ENCODE data around the gene SGMS2. TPM values are rescaled to one million over a fixed set of nuclear protein-coding genes. Genes with fewer than 3 reads are reported as not detected.

The SGMS2 gene
- total and polyA plus RNA-seq, 9 of the 15 experiments (the other 6 are each of a cell fraction or from before 2014, with no cell fraction given) = 0.07 to 0.25 (median 0.11) TPM; not detected in 5

- TF ChIP-seq THAP12 (CRISPR knock-in tag; IDR thresholded peaks at IDR 0.05) (no peak), CTBP1 (IDR thresholded peaks at IDR 0.05; ENCODE audit: borderline replicate concordance) (peak; percentile 25; the same call in 1 of the 2 replicates), FOXJ2 (tag; IDR thresholded peaks at IDR 0.05) (no peak), DACH1 (IDR thresholded peaks at IDR 0.05; ENCODE audit: partially characterized antibody) (no peak), RBFOX2 (IDR thresholded peaks at IDR 0.05; ENCODE audit: low read depth, low read length) (peak; percentile 40; the same call in 1 of the 2 replicates), THRB (CRISPR knock-in tag; conservative IDR thresholded peaks at IDR 0.05) (no peak), MEIS2 (IDR thresholded peaks at IDR 0.05; ENCODE audit: partially characterized antibody) (peak; percentile 2), ZNF253 (CRISPR knock-in tag; conservative IDR thresholded peaks at IDR 0.05) (no peak), U2AF2 (optimal IDR thresholded peaks at IDR 0.05; ENCODE audit: low read depth, low read length) (no peak), MBD2 (IDR thresholded peaks at IDR 0.05; ENCODE audit: borderline replicate concordance, low read depth) (no peak), MYC (IDR thresholded peaks at IDR 0.05; ENCODE audit: low read depth, low read length) (no peak), MYC (CRISPR knock-in tag; IDR thresholded peaks at IDR 0.05; ENCODE audit: borderline replicate concordance, low read depth) (no peak), ZNF512 (tag; IDR thresholded peaks at IDR 0.05) (no peak), MCM2 (IDR thresholded peaks at IDR 0.05; ENCODE audit: low read depth) (no peak), IFI16 (CRISPR knock-in tag; IDR thresholded peaks at IDR 0.05) (no peak), TFAM (CRISPR knock-in tag; conservative IDR thresholded peaks at IDR 0.05) (no peak), CHAMP1 (IDR thresholded peaks at IDR 0.05) (no peak), SMARCE1 (IDR thresholded peaks at IDR 0.05) (no peak), MCM7 (IDR thresholded peaks at IDR 0.05) (no peak), FOXJ3 (CRISPR knock-in tag; IDR thresholded peaks at IDR 0.05) (no peak), FOSL1 (tag; conservative IDR thresholded peaks at IDR 0.05) (no peak)
Measured at GRCh38 chr4:107930821-107931774, 106.4 kb downstream of the SGMS2 start, which contains the start of gene CYP2U1 (continued).
